GM21717 (cell line): ENCODE data around the gene TET1.
"Not testable (repeated sequence)": the region's sequence is repeated elsewhere in the genome, so short reads cannot be mapped to it uniquely, and the experiment has no call there.

ENCODE experiments used
- ATAC-seq: cut with Tn5 transposase; IDR thresholded peaks from one replicate; pipeline ENCODE4 v1.9.1; 2021; ENCODE audit warnings: mild to moderate bottlenecking, moderate library complexity; ENCODE audit not compliant: unreplicated experiment

The TET1 gene

GRCh38 chr10:68560186-68560942 is at the start of gene TET1:
TSS of gene TET1 (plus strand) at chr10:68560337. CDS start at chr10:68572339, 12,002 bp downstream.
- no peak for ATAC-seq

DNA sequence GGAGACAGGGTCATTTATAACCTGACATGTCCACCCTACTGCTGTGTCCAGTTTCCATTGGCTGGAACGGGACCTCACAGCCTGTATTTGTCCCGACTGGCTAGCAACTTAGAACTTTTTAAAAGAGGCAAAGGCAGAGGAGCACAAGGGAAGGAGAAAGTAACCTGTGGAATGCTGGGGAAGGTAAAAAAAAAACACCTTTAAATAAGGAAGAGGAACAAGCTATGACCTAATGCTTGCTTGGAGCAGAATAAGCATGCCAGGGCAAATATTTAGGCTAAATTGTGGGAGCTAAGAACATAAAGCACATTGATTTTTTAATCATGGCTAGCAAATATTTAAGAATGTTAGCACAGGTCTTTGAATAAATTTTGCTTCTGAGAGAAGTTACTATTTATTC is 43.9 kb upstream of the TET1 start:
- ATAC-seq = not testable (repeated sequence)

DNA sequence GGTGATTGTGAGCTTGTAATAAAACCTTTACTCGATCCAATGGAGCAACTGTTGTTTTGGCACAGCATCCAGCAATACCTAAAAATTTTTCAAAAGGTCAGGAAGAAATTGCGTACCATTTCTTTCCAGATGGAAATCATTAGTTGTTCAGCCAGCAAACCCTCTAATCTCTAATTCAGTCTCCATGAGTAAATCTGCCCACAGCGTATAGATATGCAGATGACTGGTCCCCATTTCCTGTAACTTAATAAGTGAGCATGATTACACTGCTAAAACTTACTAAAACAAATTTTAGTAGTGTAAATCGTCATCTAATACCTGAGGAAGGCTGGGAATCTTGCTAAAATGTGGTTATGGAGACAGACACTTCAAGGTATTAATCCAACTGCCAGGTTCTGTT is 43.4 kb upstream of the TET1 start:
- ATAC-seq = no peak

- ATAC-seq = no peak
Observed at GRCh38 chr10:68517188-68517587, 42.9 kb upstream of the TET1 start.

- ATAC-seq = not testable (repeated sequence)
Observed at GRCh38 chr10:68518609-68519008, 41.5 kb upstream of the TET1 start.

DNA sequence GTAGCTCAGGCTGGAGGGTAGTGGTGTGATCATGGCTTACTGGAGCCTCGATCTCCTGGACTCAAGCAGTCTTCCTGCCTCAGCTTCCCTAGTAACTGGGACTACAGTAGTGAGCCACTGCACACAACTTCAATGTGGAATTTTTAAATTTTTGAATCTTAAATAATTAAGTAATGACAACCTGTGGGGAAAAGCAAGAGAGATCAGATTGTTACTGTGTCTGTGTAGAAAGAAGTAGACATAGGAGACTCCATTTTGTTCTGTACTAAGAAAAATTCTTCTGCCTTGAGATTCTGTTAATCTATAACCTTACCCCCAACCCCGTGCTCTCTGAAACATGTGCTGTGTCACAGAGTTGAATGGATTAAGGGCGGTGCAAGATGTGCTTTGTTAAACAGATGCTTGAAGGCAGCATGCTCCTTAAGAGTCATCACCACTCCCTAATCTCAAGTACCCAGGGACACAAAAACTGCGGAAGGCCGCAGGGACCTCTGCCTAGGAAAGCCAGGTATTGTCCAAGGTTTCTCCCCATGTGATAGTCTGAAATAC is 34.6 kb upstream of the TET1 start:
- ATAC-seq = not testable (repeated sequence)

- peak; percentile 46 for ATAC-seq
Observed at GRCh38 chr10:68526634-68527307, 33.4 kb upstream of the TET1 start.

- ATAC-seq = no peak
Observed at GRCh38 chr10:68536973-68537372, 23.2 kb upstream of the TET1 start.

DNA sequence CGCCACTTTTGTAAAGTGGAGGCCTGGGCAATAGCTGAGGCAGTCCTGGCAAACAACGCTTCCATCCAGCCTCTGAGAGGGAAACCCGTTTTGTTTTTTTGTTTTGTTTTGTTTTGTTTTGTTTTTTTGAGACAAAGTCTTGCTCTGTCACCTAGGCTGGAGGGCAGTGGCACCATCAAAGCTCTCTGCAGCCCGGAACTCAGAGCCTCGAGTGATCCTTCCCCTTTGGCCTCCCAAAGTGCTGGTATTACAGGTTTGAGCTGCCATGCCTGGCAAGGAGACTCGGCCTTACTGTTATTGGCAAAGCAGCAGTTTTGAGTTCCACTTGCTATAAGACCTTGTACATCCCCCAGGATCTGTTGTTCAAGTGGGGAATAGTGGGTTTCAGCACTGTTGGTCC is 22.3 kb upstream of the TET1 start:
- ATAC-seq = no peak

DNA sequence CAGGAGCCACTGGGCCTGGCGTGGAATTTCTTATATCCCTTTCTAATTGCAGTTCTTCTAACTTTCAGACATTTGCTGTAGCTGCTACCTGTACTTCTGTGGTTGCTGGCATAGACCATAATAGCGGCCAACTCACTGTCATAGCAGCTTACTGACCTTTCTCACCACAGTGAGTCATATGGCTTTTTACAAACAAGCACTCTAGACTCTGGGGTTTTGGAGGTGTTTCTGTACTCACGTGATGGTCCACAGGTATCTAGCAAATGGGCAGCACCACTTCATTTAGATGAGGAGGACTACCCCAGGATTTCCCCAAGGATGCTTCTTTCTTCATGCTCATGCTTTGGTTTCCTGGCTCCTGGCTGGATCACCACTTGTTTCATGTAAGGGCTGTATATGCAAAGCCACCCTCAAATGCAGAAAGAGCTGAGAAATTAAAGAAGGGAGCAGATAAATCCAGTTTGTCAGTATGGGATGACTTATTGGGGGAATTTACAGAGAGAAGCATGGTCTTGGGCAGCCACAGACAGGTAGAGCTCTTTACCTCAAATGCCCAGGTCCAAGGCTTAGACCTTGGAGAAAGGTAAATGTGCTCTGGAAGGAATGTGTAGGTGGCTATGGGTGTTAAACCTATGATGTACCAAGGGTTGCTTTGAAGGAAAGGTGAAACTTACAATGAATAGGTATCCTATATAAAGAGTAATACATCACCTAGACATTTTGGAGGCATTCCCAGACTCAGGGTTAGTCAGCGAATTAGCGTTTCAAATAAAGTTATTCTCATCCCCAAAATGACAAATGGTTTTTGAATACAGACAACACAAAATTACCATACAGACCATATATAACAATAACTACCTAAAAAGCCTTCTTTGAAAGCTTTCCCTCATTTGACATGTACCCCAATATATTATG is 16.9 kb upstream of the TET1 start:
- ATAC-seq = no peak

GRCh38 chr10:68550747-68551411 is 9.3 kb upstream of the TET1 start:
- no peak for ATAC-seq

GRCh38 chr10:68553138-68553537 is 7.0 kb upstream of the TET1 start:
- ATAC-seq = no peak

- no peak for ATAC-seq
Observed at GRCh38 chr10:68553599-68553998, 6.5 kb upstream of the TET1 start.

DNA sequence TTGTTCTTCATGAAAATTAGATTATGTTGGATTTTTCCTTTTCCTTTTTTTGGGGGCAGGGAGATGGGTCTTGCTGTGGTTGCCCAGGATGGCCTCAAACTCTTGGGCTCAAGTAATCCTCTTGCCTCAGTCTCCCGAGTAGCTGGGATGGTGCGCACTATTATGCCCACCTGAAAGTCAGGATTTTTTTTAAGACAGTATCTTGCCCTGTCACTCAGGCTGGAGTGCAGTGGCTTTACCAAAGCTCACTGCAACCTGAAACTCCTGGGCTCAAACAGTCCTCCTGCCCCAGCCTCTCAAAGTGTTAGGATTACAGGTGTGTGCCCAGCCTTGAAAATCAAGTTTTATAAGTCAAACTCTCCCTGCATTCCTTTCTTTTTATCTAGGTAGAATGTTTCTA is 1.7 kb upstream of the TET1 start:
- no peak for ATAC-seq

- no peak for ATAC-seq
Observed at GRCh38 chr10:68559251-68559650, 886 bp upstream of the TET1 start.

- ATAC-seq = no peak
Observed at GRCh38 chr10:68559841-68560185, 324 bp upstream of the TET1 start.

DNA sequence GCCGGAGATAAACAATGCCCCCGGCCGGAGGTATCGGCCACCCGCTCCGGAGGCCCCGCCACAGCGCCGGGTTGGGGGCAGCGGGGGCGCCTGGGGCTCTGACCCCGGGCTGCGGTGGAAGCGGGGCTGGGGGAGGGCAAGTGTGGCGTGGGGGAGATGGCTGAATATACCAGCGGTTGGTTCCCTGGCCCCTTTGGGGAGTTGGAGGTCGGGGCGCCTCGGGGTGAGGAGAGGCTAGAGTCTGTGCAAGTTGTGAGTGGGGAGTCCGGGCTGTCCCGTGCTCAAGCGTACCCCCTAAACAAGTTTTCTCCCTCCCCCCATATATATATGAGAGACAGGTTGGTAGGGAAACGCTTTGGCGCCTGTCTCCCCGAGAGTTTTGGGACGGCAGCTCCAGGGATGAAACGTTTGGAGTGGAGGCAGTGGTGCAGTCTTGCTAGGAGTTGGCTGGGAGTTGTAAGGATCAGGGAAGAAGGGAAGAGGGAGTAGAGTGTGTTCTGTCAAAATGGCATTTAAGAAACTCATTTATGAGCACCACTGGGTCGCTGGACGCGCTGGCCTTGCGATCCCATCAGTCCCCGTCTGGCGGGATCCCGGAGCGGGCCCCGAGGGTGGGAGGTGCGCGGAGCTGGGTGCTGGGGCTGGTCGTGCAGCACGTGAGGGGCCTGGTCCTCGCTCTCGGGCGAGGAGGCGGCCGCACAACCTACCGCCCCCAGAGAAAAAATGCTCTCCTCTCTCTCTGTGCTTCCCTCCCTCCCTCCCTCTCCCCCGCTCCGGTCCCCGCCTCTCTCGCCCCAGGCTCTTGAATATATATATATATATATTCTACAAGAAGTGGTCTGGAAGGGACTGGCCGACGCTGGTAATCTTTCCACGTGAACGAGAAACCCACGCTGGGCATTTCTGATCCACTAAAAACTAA is 1.1 kb downstream of the TET1 start:
- ATAC-seq = no peak

- no peak for ATAC-seq
Observed at GRCh38 chr10:68561865-68562649, 1.9 kb downstream of the TET1 start.
